GM12878 (cell line): ENCODE data around the gene MBD5. TPM values are rescaled to one million over a fixed set of nuclear protein-coding genes. Genes with fewer than 3 reads are reported as not detected.

Experiments used
- ATAC-seq: fragments of 200-7000 bp; cut with Tn5 transposase; 3 replicates; pipeline ENCODE4 v1.9.1; 2020; ENCODE audit warnings: mild to moderate bottlenecking, moderate library complexity
- BruUV-seq: library from RNA; stranded (reverse); fragments of 400-500 nt; replicated peaks from 2 replicates; lab custom pipeline; 2021; lab: Mats Ljungman, UMichigan
- CTCF ChIA-PET: fragments of 300-600 bp; sonication (Branson Sonifier 250); formaldehyde crosslinking; extraction: SDS; loops from one replicate; lab custom pipeline; 2021; ENCODE audit warnings: inconsistent platforms; lab: Yijun Ruan, JAX
- POLR2A ChIA-PET: fragments of 350-600 bp; formaldehyde crosslinking; extraction: SDS; loops from one replicate; lab custom pipeline; 2021; ENCODE audit warnings: inconsistent platforms; lab: Charles Lee
- RAD21 ChIA-PET: fragments of 300-600 bp; sonication (Branson Sonifier 250); formaldehyde crosslinking; loops from one replicate; lab custom pipeline; 2023; ENCODE audit warnings: antibody characterized with exemption; ENCODE audit not compliant: unreplicated experiment; lab: Charles Lee
- SMC1A ChIA-PET: fragments of 300-600 bp; sonication (Branson Sonifier 250); formaldehyde crosslinking; loops from one replicate; lab custom pipeline; 2023; ENCODE audit not compliant: unreplicated experiment, uncharacterized antibody; lab: Charles Lee
- DNase-seq: peaks from one replicate; pipeline ENCODE4 v3.0.0-alpha.2; 2011; ENCODE audit warnings: low read depth, low spot score
- FAIRE-seq: peaks from 3 replicates; lab custom pipeline; 2011; peaks lifted over from hg19 to GRCh38; lab: Jason Lieb, UNC
- H2AFZ ChIP-seq: 2 replicates; pipeline ENCODE4 v1.6.0; 2011; ENCODE audit warnings: low read depth, low read length, control low read depth; ENCODE audit not compliant: control insufficient read depth
- H3K27ac ChIP-seq: 2 replicates; pipeline ENCODE4 v1.5.1; 2011; ENCODE audit warnings: control low read depth; ENCODE audit not compliant: control insufficient read depth, insufficient read depth
- H3K27me3 ChIP-seq, 2 experiments: replicated peaks in 1 of 2; 2 replicates each; pipeline versions ENCODE4 v1.6.0 to v1.6.1; 2011; ENCODE audit warnings: low read length in 1 of 2; ENCODE audit not compliant: control insufficient read depth in 2 of 2, insufficient read depth in 2 of 2
- H3K36me3 ChIP-seq, 2 experiments: 2 replicates each; pipeline ENCODE4 v1.5.1; 2011; ENCODE audit warnings: low read length in 1 of 2; ENCODE audit not compliant: control insufficient read depth in 2 of 2, insufficient read depth in 2 of 2
- H3K4me1 ChIP-seq: 2 replicates; pipeline ENCODE4 v1.6.1; 2011; ENCODE audit warnings: mild to moderate bottlenecking, low read length, moderate library complexity, mixed read lengths; ENCODE audit not compliant: control insufficient read depth, insufficient read depth
- H3K4me2 ChIP-seq: 2 replicates; pipeline ENCODE4 v1.6.0; 2011; ENCODE audit warnings: control low read depth; ENCODE audit not compliant: control insufficient read depth, insufficient read depth
- H3K4me3 ChIP-seq: fragments of 200-600 bp; sonication (generic); 2 replicates; pipeline ENCODE4 v1.5.1; 2016
- H3K79me2 ChIP-seq: 2 replicates; pipeline ENCODE4 v1.6.0; 2011; ENCODE audit warnings: low read length; ENCODE audit not compliant: control insufficient read depth, insufficient read depth
- H3K9ac ChIP-seq: 2 replicates; pipeline ENCODE4 v1.8.0; 2011; ENCODE audit warnings: low read length, control low read depth, mixed read lengths; ENCODE audit not compliant: control insufficient read depth, insufficient read depth
- H3K9me3 ChIP-seq: replicated peaks from 3 replicates; pipeline ENCODE4 v1.5.1; 2011; ENCODE audit warnings: mild to moderate bottlenecking, low read length; ENCODE audit not compliant: control insufficient read depth, insufficient read depth
- H4K20me1 ChIP-seq: 2 replicates; pipeline ENCODE4 v1.6.0; 2011; ENCODE audit not compliant: control insufficient read depth, insufficient read depth
- BCL11A ChIP-seq: IDR thresholded peaks from 2 replicates; pipeline ENCODE4 v1.6.1; 2011; ENCODE audit warnings: low read depth, low read length
- EED ChIP-seq: sonication (generic); IDR thresholded peaks from 2 replicates; pipeline ENCODE4 v1.6.1; 2016; ENCODE audit warnings: antibody characterized with exemption, low read depth
- GATAD2B ChIP-seq: fragments of 450-650 bp; conservative IDR thresholded peaks from 2 replicates; pipeline ENCODE4 v1.6.1; 2017; ENCODE audit warnings: low read depth, mild to moderate bottlenecking, moderate library complexity
- KAT2A ChIP-seq: conservative IDR thresholded peaks from 2 replicates; pipeline ENCODE4 v1.6.1; 2011; ENCODE audit warnings: low read depth, low read length; ENCODE audit not compliant: control insufficient read depth
- KDM1A ChIP-seq: fragments of 200-600 bp; sonication (generic); IDR thresholded peaks from 2 replicates; pipeline ENCODE4 v1.6.1; 2016; ENCODE audit warnings: borderline replicate concordance
- PAX5 ChIP-seq: IDR thresholded peaks from 2 replicates; pipeline ENCODE4 v1.6.1; 2011; ENCODE audit warnings: low read depth, low read length, borderline replicate concordance
- POLR2AphosphoS5 ChIP-seq: IDR thresholded peaks from 2 replicates; pipeline ENCODE4 v1.6.1; 2011; ENCODE audit warnings: mild to moderate bottlenecking, low read length, inconsistent platforms
- RELA ChIP-seq: fragments of 450-650 bp; IDR thresholded peaks from 2 replicates; pipeline ENCODE4 v1.8.0; 2014; ENCODE audit warnings: borderline replicate concordance; ENCODE audit not compliant: partially characterized antibody
- SP1 ChIP-seq: IDR thresholded peaks from one replicate; pipeline ENCODE4 v1.6.1; 2011; ENCODE audit warnings: low read depth, low read length
- STAT3 ChIP-seq: IDR thresholded peaks from 2 replicates; pipeline ENCODE4 v1.6.1; 2011; ENCODE audit warnings: low read depth, low read length, improper control_type of control experiment
- SUZ12 ChIP-seq: fragments of 200-600 bp; sonication (generic); IDR thresholded peaks from one replicate; pipeline ENCODE4 v1.6.1; 2018; ENCODE audit warnings: antibody characterized with exemption, mild to moderate bottlenecking; ENCODE audit not compliant: unreplicated experiment
- ZZZ3 ChIP-seq: IDR thresholded peaks from 2 replicates; pipeline ENCODE4 v1.6.1; 2011; ENCODE audit warnings: low read depth; ENCODE audit not compliant: control insufficient read depth, insufficient read length
- WGBS: methylation state at CpG from one replicate; pipeline ENCODE4 v1.1.6; 2016; ENCODE audit warnings: low lambda C conversion rate; ENCODE audit not compliant: insufficient replicate concordance, insufficient coverage; ENCODE audit errors: missing lambda C conversion rate; 5-methylcytosine and 5-hydroxymethylcytosine counted together
- in situ Hi-C: fragments of 300-500 bp; cut with MboI; formaldehyde crosslinking; loops from 9 replicates; pipeline ENCODE4 v1.14.3; 2018; ENCODE audit warnings: mixed read lengths
- intact Hi-C: fragments of 100-400 bp; cut with micrococcal nuclease; formaldehyde crosslinking; loops from one replicate; pipeline ENCODE4 v1.14.2; 2022; ENCODE audit not compliant: unreplicated experiment
- polyA plus RNA-seq, 11 experiments: library from polyadenylated mRNA; depleted of rRNA in 4 of 11; unstranded in 6 of 11; stranded (reverse) in 5 of 11; fragments of >200 nt; fragmentation: Nextera tagmentation in 4 of 11; fragmentation: Illumina TruSeq in 1 of 11; extraction: Ambion mirVana in 4 of 11; extraction: Trizol in 1 of 11; gene quantifications; 1 replicate in 1 of 11; 2 replicates in 10 of 11; pipeline versions ENCODE4 v1.2.1 to v1.2.3, GENCODE V29; 2011 to 2016; ENCODE audit warnings: inconsistent platforms in 2 of 11, missing spikeins in 2 of 11, low read depth in 1 of 11
- total RNA-seq, 4 experiments: library from RNA; depleted of rRNA in 3 of 4; stranded (reverse); fragments of >200 nt in 3 of 4; fragmentation: Illumina TruSeq in 1 of 4; extraction: Trizol in 1 of 4; gene quantifications; 2 replicates each; pipeline versions ENCODE4 v1.2.1 to v1.2.3, GENCODE V29; 2013 to 2021

Gene MBD5
- total and polyA plus RNA-seq, 10 of the 15 experiments (the other 5 are each of a cell fraction or from before 2014, with no cell fraction given) = 7.4 to 58.0 (median 21.2) TPM

- H3K9me3 ChIP-seq = peaks cover 2% of the 10 kb centered on the region; the same call in 2 of the 3 replicates
- 96% methylated on average over 4 of the region's 4 CpGs for WGBS
- DNase-seq = no peak
- ChIA-PET CTCF (no interaction called here), RAD21 (no interaction called here), POLR2A (no interaction called here), SMC1A (no interaction called here)
- no peak overlapping the region for H3K4me2 ChIP-seq
- ATAC-seq = no peak
- in situ Hi-C loops = no loop called here
- no peak overlapping the region for H3K27ac ChIP-seq
- intact Hi-C loops = no loop called here
- H3K9ac ChIP-seq = no peak overlapping the region
- no peak overlapping the region for H3K4me3 ChIP-seq
- TF ChIP-seq PAX5 (no peak), EED (no peak), SP1 (no peak), KDM1A (no peak), RELA (no peak), STAT3 (no peak), POLR2AphosphoS5 (no peak), GATAD2B (no peak), KAT2A (no peak), BCL11A (no peak), ZZZ3 (no peak), SUZ12 (no peak)
- H3K4me1 ChIP-seq = no peaks in the 10 kb centered on the region
- H3K79me2 ChIP-seq = no peaks in the 10 kb centered on the region
- H3K27me3 ChIP-seq = no peaks in the 10 kb centered on the region
- H2AFZ ChIP-seq = no peak overlapping the region
- no peak for FAIRE-seq
- H3K36me3 ChIP-seq = no peaks in the 10 kb centered on the region; a peak in 1 of 4 replicates
- BruUV-seq = no TSS peak
- no peaks in the 10 kb centered on the region for H4K20me1 ChIP-seq
Observed at GRCh38 chr2:148342086-148342485, 321.2 kb downstream of the MBD5 start.
